ENCODE measurements around the gene CYP1A2.

- TF ChIP-seq CTCF (IDR thresholded peaks at IDR 0.05) (no peak), POLR2A (IDR thresholded peaks at IDR 0.05) (no peak), POLR2AphosphoS5 (IDR thresholded peaks at IDR 0.05) (no peak)
Observed at GRCh38 chr15:74725845-74726773, 22.5 kb upstream of the CYP1A2 start.
